ENCODE results near the gene GHSR.

Gene GHSR

DNA sequence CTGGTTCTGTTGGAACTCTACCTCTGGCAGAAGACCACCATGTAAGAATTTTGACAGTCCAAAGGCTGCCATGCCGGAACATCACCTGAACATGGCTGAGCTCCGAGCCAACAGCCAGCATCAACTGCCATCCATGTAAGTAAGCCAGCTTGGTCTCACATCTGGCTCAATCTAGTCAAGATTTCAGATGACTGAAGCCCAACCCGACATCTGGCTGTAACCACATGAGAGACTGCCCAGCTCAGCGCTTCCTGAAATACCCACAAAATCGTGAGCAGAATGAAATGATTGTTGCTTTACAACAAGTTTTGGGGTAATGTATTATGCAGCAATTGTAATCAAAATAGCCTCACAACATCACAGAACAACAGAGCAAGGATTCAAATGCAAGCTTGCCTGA is 32.9 kb downstream of the GHSR start:
- no peak for DNase-seq

DNA sequence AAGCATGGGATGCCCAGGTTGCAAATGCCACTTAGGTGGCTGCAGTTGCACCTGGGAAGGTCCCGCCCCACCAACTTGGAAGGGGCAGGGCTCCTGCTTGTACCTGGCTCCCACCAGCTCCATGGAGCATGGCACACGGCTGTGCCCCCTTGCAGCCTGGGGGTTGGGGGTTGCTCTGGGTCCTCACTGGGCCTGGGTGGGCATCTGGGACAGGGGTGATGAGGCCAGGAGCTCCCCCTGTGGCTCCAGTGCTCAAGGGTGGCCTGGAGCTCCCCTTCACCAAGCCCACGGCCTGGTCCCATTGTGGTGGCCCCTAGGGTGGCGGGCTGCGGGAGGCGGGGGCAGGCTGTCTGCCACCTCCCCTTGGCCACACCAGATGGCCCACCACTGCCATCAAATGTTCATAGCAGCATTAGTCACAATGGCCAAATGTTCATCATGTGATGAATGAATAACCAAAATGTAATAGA is 36.7 kb downstream of the GHSR start:
- no peak for DNase-seq

DNA sequence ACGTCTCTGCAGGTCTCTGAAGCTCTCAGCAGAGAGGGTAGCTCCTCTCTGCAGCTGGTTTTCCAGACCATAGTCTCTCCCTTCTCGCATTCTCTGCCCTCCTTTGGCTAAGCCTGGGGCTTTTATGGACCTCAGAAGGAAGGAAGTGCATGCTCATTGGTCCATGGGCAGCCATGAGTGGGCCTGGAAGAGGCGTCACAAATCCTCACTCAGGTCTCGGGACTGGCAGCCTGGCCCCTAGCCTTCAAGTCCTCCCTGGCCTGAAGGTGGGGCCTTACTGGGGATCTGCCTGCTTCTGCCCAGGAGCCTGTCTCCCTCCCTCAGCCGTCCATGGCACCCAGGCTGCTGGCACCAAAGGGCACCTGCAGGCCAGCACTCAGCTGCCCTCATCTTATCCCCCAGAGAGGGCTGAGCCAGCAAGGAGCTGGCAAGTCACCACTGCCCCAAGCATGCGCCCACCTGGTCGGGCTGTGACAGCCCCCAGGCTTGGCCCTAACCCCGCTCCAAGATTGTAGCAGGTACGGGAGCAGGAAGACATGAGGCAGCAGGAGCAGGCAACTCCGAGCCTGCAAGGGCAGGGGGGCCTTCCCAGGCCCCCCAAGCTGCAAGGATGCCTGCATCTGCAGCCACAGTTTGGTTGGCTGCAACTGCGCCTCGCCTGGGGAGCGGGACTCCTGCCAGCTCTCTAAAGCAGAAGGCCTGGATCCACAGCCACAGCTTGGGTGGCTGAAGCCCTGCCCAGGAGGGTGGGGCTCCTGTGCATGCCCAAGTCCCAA is 37.4 kb downstream of the GHSR start:
- DNase-seq, result no peak

DNA sequence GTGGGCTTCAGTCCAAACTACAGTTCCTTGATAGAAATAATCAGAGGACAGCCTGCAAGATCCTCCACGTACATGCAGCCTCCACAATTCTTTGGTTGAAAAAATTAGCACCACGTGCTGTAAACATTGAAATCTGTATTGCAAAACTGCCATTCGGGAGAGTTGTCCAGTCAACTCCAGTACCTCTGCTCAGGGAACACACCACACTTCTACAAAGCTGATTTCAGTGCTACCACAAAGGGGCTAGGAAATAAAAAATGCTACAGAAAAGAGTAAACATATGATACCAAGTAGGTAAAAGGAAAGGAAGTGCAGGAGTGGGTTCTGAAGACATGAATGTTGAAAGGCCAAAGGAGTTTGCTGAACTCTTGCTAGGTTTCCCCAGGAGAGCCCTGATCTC is 40.4 kb downstream of the GHSR start:
- no peak for DNase-seq

DNA sequence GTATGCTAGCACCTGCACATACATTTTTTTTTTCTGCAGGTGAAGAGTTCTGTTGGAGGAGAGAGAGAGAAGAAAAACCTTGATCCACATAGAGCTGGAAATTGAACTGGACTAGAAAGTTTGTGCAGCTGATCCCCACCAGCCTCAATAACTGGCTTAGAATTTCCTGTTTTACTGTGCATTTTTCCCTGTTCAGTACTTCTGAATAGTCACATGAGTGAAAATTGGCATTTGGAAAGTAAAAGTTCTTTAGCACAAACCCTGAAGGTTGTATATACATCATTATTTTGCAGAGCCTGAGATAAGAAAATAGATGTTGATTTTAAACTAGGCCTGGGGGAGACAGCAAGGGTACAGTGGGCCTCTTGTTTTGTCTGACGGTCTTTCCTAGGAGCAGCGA is 42.3 kb downstream of the GHSR start:
- DNase-seq, result no peak

DNA sequence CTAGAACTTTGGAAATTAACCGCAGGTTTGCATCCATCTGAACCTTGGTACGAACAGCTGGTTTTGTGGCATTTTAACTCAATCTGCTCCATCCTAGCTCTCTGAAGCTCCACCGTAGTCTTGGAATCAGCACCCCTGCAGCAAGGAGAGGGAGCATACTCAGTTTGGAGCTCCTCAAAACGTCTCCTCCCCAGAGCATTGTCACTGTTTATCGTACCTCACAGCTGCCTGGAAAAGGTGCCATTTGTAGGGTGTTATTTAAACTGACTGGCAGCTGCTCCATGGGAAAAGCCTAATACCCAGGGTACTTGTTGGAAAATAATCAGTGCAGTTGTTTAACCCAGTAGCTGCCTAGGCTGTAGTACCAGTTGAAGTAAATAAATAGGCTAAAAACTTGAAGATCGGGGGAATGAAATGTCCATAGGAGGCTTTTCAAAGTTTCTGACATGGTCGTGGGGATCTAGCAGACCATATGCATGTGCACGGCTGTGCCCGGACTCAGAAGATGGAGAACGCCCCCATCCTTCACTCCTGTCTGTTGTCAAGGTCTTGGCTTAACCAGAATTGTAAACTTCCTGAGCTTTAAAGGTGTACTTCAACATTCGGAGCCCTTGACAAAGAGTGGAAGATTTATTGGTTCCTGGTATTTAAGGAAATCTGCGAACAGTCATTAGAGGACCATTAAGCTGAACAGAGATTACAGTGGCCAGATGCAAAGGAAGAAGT is 43.9 kb downstream of the GHSR start:
- DNase-seq, result no peak

DNA sequence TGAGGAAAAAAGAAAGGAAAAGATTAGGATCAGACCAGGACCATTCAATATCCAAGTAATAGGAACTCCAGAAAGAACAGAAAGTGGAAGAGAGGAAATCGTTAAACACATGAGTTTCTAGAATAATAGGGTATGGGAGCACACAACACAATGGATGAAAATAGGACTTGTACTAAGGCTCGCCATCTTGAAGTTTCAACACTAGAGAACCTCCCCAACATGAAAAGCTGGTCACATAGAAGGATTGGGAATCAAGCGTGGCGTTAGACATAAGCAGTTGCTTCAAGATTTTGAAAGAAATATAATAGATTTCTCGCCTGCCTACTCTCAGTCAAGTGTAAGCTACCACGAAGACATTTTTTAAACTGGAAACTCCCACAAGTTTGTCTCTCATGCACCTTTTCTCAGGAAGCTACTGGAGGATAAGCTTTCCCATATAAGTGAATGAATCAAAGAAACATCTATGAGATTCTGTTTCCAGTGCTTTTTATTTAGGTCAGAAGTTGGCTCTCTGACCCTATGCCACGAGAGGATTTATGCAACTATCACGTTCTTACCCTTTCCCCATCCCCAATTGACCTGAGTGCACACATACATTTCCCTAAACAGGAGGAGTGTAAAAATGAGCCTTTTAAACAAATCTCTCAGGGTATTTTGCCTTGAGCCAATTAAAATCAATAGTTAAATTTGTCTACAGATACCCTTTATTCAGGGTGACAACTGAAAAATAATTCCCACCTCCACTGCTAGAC is 45.2 kb downstream of the GHSR start:
- no peak for DNase-seq

DNA sequence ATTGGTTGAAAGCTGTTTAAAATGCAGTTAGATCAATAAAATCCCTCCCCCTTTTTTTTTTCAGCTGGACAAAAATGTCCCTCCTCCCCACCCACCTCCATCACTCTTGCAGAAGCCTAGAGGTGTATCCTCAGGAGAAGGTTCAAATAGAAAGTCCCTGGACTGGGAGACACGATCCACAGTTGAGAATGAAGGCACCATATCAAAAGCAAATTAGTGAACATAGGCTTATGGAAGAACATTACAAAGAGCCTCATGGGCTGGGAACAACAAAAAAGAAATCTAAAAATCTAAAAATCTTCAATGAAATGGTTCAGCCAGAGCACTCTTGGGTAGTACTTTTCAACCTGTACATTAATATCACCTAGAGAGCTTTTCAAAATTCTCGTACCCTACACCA is 46.2 kb downstream of the GHSR start:
- DNase-seq, result no peak

DNA sequence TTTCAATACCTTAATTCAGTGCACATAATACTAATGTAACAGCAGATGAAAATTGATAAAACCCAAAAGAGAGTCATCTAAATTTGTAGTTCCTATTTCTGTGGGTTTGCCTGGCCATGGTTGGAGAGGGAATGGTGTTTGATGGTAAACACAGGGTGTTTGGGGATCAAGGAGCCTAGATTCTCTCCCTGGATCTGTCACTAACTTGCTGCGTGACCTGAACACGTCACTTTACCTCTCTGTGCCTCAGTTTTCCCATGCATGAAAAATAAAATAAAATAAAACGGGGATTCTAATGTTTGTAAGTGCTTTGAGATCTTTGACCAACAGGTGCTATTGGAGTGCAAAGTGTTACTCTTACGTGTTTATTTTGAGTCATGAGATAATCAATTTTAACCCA is 49.8 kb downstream of the GHSR start:
- DNase-seq, result no peak

DNA sequence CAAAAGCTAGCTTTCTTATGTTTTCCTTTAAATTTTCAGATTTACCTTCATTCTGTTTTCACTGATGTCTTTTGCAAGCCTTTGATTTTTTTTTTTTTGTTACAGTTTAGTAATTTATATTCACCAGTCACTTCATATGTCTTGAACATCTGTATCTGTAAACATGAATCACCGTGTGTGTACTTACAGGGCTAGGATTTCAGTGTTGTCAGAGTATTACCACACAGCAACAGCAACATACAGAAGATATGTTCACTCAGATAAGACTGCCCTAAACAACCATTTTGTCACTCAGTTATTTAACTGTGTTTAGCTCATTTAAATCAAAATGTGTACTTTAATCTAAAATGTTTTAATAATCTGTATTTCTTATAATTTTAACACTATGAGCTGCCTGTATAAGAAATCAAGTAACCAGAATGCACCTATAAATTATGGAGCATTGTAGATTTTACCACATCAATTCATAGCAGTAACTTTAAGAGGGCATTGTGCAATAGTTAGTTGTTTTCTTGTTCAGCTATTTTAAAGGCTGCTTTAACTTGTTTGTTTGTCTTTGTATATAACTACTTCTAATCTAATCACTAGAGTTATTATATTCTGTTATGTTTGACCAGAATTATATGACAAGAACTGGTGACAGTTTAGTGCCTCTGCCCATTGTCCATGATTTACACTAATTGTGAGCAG is 50.4 kb downstream of the GHSR start:
- no peak for DNase-seq

DNA sequence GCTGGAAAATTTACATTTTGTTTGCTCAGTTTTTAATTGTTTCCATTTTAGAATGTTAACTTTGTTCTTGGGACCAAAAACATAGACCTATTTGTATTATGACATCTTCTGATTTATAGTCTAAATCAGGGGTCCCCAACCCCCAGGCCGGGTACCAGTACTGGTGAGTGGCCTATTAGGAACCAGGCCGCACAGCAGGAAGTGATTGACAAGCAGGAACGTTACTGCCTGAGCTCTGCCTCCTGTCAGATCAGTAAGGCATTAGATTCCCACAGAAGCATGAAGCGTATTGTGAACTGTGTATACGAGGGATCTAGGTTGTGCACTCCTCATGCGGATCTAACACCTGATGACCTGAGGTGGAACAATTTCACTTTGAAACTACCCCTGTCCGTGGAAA is 51.9 kb downstream of the GHSR start:
- no peak for DNase-seq

DNA sequence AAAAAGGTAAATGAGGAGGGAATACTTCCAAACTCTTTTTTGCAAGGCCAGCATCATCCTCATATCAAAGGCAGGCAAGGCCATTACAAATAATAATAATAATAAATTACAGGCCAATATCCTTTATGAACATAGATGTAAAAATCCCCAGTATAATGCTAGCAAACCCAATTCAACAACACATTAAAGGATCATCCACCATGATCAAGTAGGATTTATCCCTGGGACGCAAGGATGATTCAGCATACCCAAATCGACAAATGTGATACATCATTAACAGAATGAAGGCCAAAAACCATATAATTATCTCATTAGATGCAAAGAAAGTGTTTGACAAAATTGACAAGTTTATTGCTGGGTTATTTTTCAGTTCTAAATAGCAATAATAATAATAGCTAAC is 53.6 kb downstream of the GHSR start:
- DNase-seq, result no peak

All from activated CD4-positive, alpha-beta T cell treated with anti-CD3 and anti-CD28 coated beads for 1 hour (primary cell).